HepG2 (cell line): ENCODE data around the gene CHN2. TPM values are rescaled to one million over a fixed set of nuclear protein-coding genes. Genes with fewer than 3 reads are reported as not detected.
A peak's percentile ranks its signal among the peaks of the same experiment; 100 is the strongest.

ENCODE experiments used
- ARID3A ChIP-seq: IDR thresholded peaks from 2 replicates; pipeline ENCODE4 v1.6.1; 2012; ENCODE audit warnings: low read depth, low read length, improper control_type of control experiment
- EP300 ChIP-seq, 3 experiments: sonication (generic) in 1 of 3; formaldehyde crosslinking in 1 of 3; IDR thresholded peaks; 2 replicates each; pipeline versions ENCODE4 v1.5.1 to v1.6.1; 2011 to 2020; ENCODE audit warnings: low read depth in 2 of 3, low read length in 2 of 3, borderline replicate concordance in 1 of 3, improper control_type of control experiment in 1 of 3, mild to moderate bottlenecking in 1 of 3, missing genetic modification reagents in 1 of 3, moderate library complexity in 1 of 3
- FOXA3 ChIP-seq: IDR thresholded peaks from 2 replicates; pipeline ENCODE4 v1.6.1; 2016; ENCODE audit warnings: missing genetic modification reagents, missing compliant biosample characterization
- HINFP ChIP-seq: sonication (generic); formaldehyde crosslinking; IDR thresholded peaks from 2 replicates; pipeline ENCODE4 v1.4.0; 2020; ENCODE audit warnings: low read depth, mild to moderate bottlenecking, missing genetic modification reagents
- HNF4A ChIP-seq: sonication (generic); formaldehyde crosslinking; IDR thresholded peaks from 2 replicates; pipeline ENCODE4 v1.4.0; 2020; ENCODE audit warnings: missing genetic modification reagents
- KLF16 ChIP-seq, 2 experiments: sonication (generic) in 1 of 2; formaldehyde crosslinking in 1 of 2; IDR thresholded peaks; 2 replicates each; pipeline versions ENCODE4 v1.6.1 to v1.8.0; 2016 to 2023; ENCODE audit warnings: missing genetic modification reagents in 2 of 2, missing compliant biosample characterization in 1 of 2
- MIXL1 ChIP-seq: IDR thresholded peaks from 2 replicates; pipeline ENCODE4 v1.6.1; 2016
- NCOR1 ChIP-seq: fragments of 200-600 bp; sonication (generic); IDR thresholded peaks from 2 replicates; pipeline ENCODE4 v1.7.0; 2017; ENCODE audit warnings: antibody characterized with exemption, low read length, borderline replicate concordance
- NFE2 ChIP-seq: sonication (generic); formaldehyde crosslinking; IDR thresholded peaks from 2 replicates; pipeline ENCODE4 v1.4.0; 2020; ENCODE audit warnings: missing genetic modification reagents
- PBX2 ChIP-seq: IDR thresholded peaks from 2 replicates; pipeline ENCODE4 v1.6.1; 2016; ENCODE audit warnings: control low read depth
- SOX5 ChIP-seq: IDR thresholded peaks from 2 replicates; pipeline ENCODE4 v1.6.1; 2016; ENCODE audit warnings: borderline replicate concordance
- TCF7 ChIP-seq: sonication (generic); IDR thresholded peaks from 2 replicates; pipeline ENCODE4 v1.6.1; 2016; ENCODE audit warnings: antibody characterized with exemption, low read depth
- ZBTB34 ChIP-seq: sonication (generic); formaldehyde crosslinking; IDR thresholded peaks from 2 replicates; pipeline ENCODE4 v1.8.0; 2022; ENCODE audit warnings: mild to moderate bottlenecking, missing genetic modification reagents
- ZFP37 ChIP-seq: sonication (generic); formaldehyde crosslinking; IDR thresholded peaks from 2 replicates; pipeline ENCODE4 v1.4.0; 2020; ENCODE audit warnings: missing genetic modification reagents, borderline replicate concordance
- ZNF264 ChIP-seq: sonication (generic); formaldehyde crosslinking; IDR thresholded peaks from 2 replicates; pipeline ENCODE4 v1.4.0; 2020; ENCODE audit warnings: missing genetic modification reagents
- ZNF503 ChIP-seq: sonication (generic); formaldehyde crosslinking; IDR thresholded peaks from 2 replicates; pipeline ENCODE4 v1.4.0; 2020; ENCODE audit warnings: missing genetic modification reagents
- ZXDC ChIP-seq: sonication (generic); formaldehyde crosslinking; IDR thresholded peaks from 2 replicates; pipeline ENCODE4 v1.5.0; 2020; ENCODE audit warnings: mild to moderate bottlenecking, missing genetic modification reagents
- polyA plus RNA-seq, 8 experiments: library from polyadenylated mRNA; depleted of rRNA in 3 of 8; stranded (reverse) in 7 of 8; unstranded in 1 of 8; fragments of >200 nt; fragmentation: Illumina TruSeq in 4 of 8; extraction: Trizol in 4 of 8; gene quantifications; 2 replicates each; pipeline versions ENCODE4 v1.2.1 to v1.2.3, GENCODE V29; 2011 to 2016; ENCODE audit warnings: low read depth in 4 of 8, missing spikeins in 1 of 8, mixed read lengths in 1 of 8; ENCODE audit not compliant: insufficient read depth in 1 of 8
- total RNA-seq, 5 experiments: library from RNA; depleted of rRNA; stranded (reverse); fragments of >200 nt; fragmentation: Illumina TruSeq; extraction: Trizol; gene quantifications; 2 replicates each; pipeline ENCODE4 v1.2.3, GENCODE V29; 2016; ENCODE audit warnings: low read depth in 1 of 5

Gene CHN2
- total and polyA plus RNA-seq, 2 of the 13 experiments (the other 11 are each of a cell fraction or from before 2014, with no cell fraction given), result 23.5 to 30.5 TPM

GRCh38 chr7:29412912-29413311 is 218.3 kb downstream of the CHN2 start (continued):
- TF ChIP-seq KLF16 (CRISPR knock-in tag; IDR thresholded peaks at IDR 0.05) (no peak), ZNF264 (CRISPR knock-in tag) (no peak), ARID3A (peak; percentile 66), ZBTB34 (CRISPR knock-in tag) (no peak), ZFP37 (CRISPR knock-in tag) (no peak), ZNF503 (CRISPR knock-in tag) (no peak), NFE2 (CRISPR knock-in tag) (no peak), EP300 (IDR thresholded peaks at IDR 0.05; ENCODE audit: low read depth in 2 of 2, low read length in 2 of 2) (peak in 1 of 2 experiments; percentile 30; a peak in 1 of 4 replicates), EP300 (CRISPR knock-in tag; IDR thresholded peaks at IDR 0.05; ENCODE audit: borderline replicate concordance) (no peak), ZXDC (CRISPR knock-in tag) (no peak), TCF7 (peak; percentile 69), NCOR1 (peak; percentile 56; the same call in 1 of the 2 replicates), SOX5 (CRISPR knock-in tag) (peak; percentile 64; the same call in 1 of the 2 replicates), FOXA3 (CRISPR knock-in tag) (0 out of 2 replicates have a peak, but pooled peaks have one; percentile 22), PBX2 (no peak), MIXL1 (CRISPR knock-in tag) (no peak), HINFP (no peak), HNF4A (CRISPR knock-in tag) (peak; percentile 8; the same call in 1 of the 2 replicates)
